GM21576 (cell line): Measurements from ENCODE around the gene DNAJB4.
"Not testable (repeated sequence)": the region's sequence is repeated elsewhere in the genome, so short reads cannot be mapped to it uniquely, and the experiment has no call there.

Source experiments
- ATAC-seq: cut with Tn5 transposase; IDR thresholded peaks from one replicate; pipeline ENCODE4 v1.9.1; 2021; ENCODE audit warnings: mild to moderate bottlenecking, moderate library complexity; ENCODE audit not compliant: unreplicated experiment

The DNAJB4 gene

DNA sequence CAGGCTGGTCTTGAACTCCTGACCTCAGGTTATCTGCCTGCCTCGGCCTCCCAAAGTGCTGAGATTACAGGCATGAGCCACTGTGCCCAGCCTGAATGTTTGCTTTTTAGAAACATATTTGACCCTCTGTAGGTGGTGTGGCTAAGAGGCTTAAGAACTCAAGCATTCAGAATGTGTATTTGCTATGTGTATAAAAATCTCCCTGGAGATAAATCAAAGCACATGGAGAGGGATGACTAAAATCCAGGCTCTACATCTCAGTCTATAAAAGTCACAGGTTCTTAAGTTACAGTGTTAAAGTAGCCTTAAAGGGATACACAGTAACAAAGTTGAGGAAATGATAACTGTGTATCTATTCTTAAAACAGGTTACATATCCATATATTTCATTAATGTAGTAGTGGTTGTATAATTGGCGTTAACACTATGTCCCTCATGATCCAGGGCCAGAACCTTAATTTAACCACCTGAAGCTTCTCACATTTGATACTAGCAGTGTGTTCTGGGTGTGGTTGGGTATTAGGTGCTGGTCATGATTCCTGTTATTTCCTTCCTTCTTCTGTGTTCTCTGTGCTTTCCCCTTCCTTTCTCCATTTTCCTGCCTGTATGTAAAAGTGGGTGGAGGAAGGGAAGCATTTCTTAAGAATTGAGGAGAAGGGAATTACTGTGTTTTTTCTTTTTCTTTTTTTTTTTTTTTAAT is 57.2 kb downstream of the DNAJB4 start:
- ATAC-seq = no peak

DNA sequence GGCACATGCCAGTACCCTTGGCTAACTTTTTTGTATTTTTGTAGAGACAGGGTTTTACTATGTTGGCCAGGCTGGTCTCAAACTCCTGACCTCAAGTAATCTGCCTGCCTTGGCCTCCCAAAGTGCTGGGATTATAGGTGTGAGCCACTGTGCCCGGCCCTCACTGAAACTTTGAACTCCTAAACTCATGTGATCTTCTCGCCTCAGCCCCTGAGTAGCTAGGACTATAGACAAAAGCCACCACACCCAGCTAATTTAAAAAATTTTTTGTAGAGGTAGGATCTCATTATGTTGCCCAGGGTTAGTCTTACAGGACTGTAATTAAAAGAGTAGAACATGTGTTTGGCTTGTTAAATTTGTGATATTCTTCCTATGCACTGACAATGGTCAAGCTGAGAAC is 60.1 kb downstream of the DNAJB4 start:
- ATAC-seq = not testable (repeated sequence)
